K562 (cell line): ENCODE measurements around the gene CTDSPL2. TPM values are rescaled to one million over a fixed set of nuclear protein-coding genes. Genes with fewer than 3 reads are reported as not detected.

ENCODE experiments used
- ATF3 ChIP-seq, 2 experiments: fragments of 450-650 bp in 1 of 2; sonication (generic) in 1 of 2; formaldehyde crosslinking in 1 of 2; IDR thresholded peaks in 1 of 2; conservative IDR thresholded peaks in 1 of 2; 2 replicates each; pipeline versions ENCODE4 v1.6.1 to v1.8.1; 2016 to 2023; ENCODE audit warnings: mild to moderate bottlenecking in 2 of 2, moderate library complexity in 2 of 2, inconsistent platforms in 1 of 2, missing genetic modification reagents in 1 of 2
- BRD4 ChIP-seq: fragments of 200-600 bp; sonication (generic); IDR thresholded peaks from 2 replicates; pipeline ENCODE4 v1.6.1; 2017; ENCODE audit warnings: inconsistent platforms
- GTF2E2 ChIP-seq: fragments of 200-800 bp; sonication (Bioruptor generic); IDR thresholded peaks from 2 replicates; pipeline ENCODE4 v1.6.1; 2016; ENCODE audit warnings: missing genetic modification characterization, missing compliant biosample characterization
- KAT7 ChIP-seq: sonication (generic); formaldehyde crosslinking; IDR thresholded peaks from 2 replicates; pipeline ENCODE4 v1.8.0; 2022; ENCODE audit warnings: missing genetic modification reagents, mild to moderate bottlenecking, borderline replicate concordance
- KDM1A ChIP-seq, 2 experiments: fragments of 450-650 bp; IDR thresholded peaks; 2 replicates each; pipeline ENCODE4 v1.6.1; 2016; ENCODE audit warnings: mild to moderate bottlenecking in 2 of 2
- KLF13 ChIP-seq: fragments of 450-650 bp; IDR thresholded peaks from 2 replicates; pipeline ENCODE4 v1.6.1; 2016; ENCODE audit warnings: missing genetic modification characterization, low read depth, mild to moderate bottlenecking, missing compliant biosample characterization, moderate library complexity, borderline replicate concordance
- MAZ ChIP-seq, 2 experiments: fragments of 450-650 bp in 1 of 2; sonication (generic) in 1 of 2; formaldehyde crosslinking; IDR thresholded peaks in 1 of 2; conservative IDR thresholded peaks in 1 of 2; 2 replicates each; pipeline versions ENCODE4 v1.4.0 to v1.5.0; 2020; ENCODE audit warnings: mild to moderate bottlenecking in 1 of 2, missing genetic modification reagents in 1 of 2
- MGA ChIP-seq: fragments of 450-650 bp; IDR thresholded peaks from 2 replicates; pipeline ENCODE4 v1.6.1; 2016; ENCODE audit warnings: mild to moderate bottlenecking, moderate library complexity
- NEUROD1 ChIP-seq: fragments of 150-350 bp; IDR thresholded peaks from 2 replicates; pipeline ENCODE4 v1.6.1; 2014; ENCODE audit warnings: borderline replicate concordance, low read length, low read depth; ENCODE audit not compliant: partially characterized antibody
- PHF20 ChIP-seq: fragments of 450-650 bp; IDR thresholded peaks from 2 replicates; pipeline ENCODE4 v1.6.1; 2018; ENCODE audit not compliant: partially characterized antibody
- TRIM28 ChIP-seq: fragments of 450-650 bp; IDR thresholded peaks from 2 replicates; pipeline ENCODE4 v1.6.1; 2017
- ZFP30 ChIP-seq: fragments of 250-450 bp; sonication (Bioruptor Pico); IDR thresholded peaks from 2 replicates; pipeline ENCODE4 v1.8.0; 2022; ENCODE audit warnings: moderate library complexity, mild to moderate bottlenecking, inconsistent platforms, borderline replicate concordance
- ZKSCAN3 ChIP-seq: fragments of 250-450 bp; sonication (Bioruptor Pico); IDR thresholded peaks from 2 replicates; pipeline ENCODE4 v1.4.0; 2020
- polyA plus RNA-seq, 8 experiments: library from polyadenylated mRNA; depleted of rRNA in 4 of 8; stranded (reverse) in 5 of 8; unstranded in 3 of 8; fragments of >200 nt; fragmentation: Nextera tagmentation in 2 of 8; fragmentation: Illumina TruSeq in 1 of 8; extraction: Ambion mirVana in 2 of 8; extraction: Trizol in 1 of 8; gene quantifications; 2 replicates each; pipeline versions ENCODE4 v1.2.1 to v1.2.3, GENCODE V29; 2011 to 2014; ENCODE audit warnings: inconsistent platforms in 1 of 8, missing spikeins in 1 of 8
- total RNA-seq, 7 experiments: library from RNA; depleted of rRNA in 6 of 7; stranded (reverse); fragments of >200 nt in 6 of 7; fragmentation: Illumina TruSeq in 2 of 7; extraction: Trizol in 2 of 7; gene quantifications; 2 replicates each; pipeline versions ENCODE4 v1.2.1 to v1.2.3, GENCODE V29; 2011 to 2021; ENCODE audit warnings: low replicate concordance in 1 of 7

CTDSPL2 gene
- total and polyA plus RNA-seq, 9 of the 15 experiments (the other 6 are each of a cell fraction or from before 2014, with no cell fraction given), result 16.8 to 79.0 (median 53.1) TPM

- 0 out of 2 replicates have a peak, but pooled peaks have one; percentile 11 for TF ChIP-seq KLF13 (tag)
- no peak for TF ChIP-seq KDM1A (IDR thresholded peaks at IDR 0.05)
- TF ChIP-seq ATF3 (IDR thresholded peaks at IDR 0.05), result peak; percentile 87
- TF ChIP-seq ATF3 (CRISPR knock-in tag; conservative IDR thresholded peaks at IDR 0.05), result peak; percentile 66; the same call in 1 of the 2 replicates
- TF ChIP-seq KAT7 (CRISPR knock-in tag), result peak; percentile 47; the same call in 1 of the 2 replicates
- peak; percentile 13 for TF ChIP-seq NEUROD1
- TF ChIP-seq ZKSCAN3 (CRISPR knock-in tag), result no peak
- TF ChIP-seq PHF20, result peak; percentile 2
- TF ChIP-seq MAZ (CRISPR knock-in tag; conservative IDR thresholded peaks at IDR 0.05 in 1 of 2, IDR thresholded peaks at IDR 0.05 in 1 of 2), result peak in 1 of 2 experiments; percentile 0; a peak in 1 of 4 replicates
- peak; percentile 80 for TF ChIP-seq BRD4
- no peak for TF ChIP-seq ZFP30 (CRISPR knock-in tag)
- TF ChIP-seq GTF2E2 (tag), result peak; percentile 62; the same call in 1 of the 2 replicates
- TF ChIP-seq MGA, result peak; percentile 96
- no peak for TF ChIP-seq TRIM28
These were observed 109.7 kb downstream of the CTDSPL2 start, which contains the start of gene EIF3J (continued) for GRCh38 chr15:44536962-44537734.
